HG02623 (cell line): Measurements from ENCODE around the gene LBHD2.

Source experiments
- ATAC-seq: cut with Tn5 transposase; IDR thresholded peaks from one replicate; pipeline ENCODE4 v1.9.1; 2021; ENCODE audit warnings: moderate library complexity; ENCODE audit not compliant: unreplicated experiment

Gene LBHD2

DNA sequence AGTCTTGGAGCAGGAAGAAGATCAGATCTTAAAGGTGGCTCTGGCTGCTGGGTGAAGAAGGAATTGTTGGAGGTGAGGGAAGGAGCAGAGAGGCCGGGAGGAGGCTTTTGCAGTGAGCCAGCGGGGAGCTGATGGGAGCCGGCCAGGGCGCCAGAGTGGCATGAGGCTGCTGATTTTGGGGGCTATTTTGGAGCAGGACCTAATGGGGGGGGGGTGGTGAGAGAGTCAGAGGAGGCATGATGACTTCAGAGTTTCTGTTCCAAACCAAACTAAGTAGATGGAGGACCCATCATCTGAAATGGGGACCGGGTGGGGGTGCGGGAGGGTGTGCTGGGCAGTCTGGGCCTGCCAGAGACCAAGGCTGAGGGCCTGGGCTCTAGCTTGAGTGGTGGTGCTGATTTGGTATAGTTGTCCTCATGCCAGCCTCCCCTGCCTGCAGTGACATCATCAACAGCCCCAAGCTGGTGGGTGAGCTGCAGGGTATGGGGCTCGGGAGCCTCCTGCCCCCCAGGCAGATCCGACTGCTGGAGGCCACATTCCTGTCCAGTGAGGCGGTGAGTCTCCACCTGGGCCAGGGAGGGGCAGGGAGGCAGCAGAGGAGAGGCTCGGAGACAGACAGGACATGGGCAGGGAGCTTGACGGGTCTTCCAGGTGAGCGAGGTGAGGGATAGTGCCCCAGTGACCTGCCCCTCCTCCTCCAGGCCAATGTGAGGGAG lies 45.4 kb downstream of the LBHD2 start:
- no peak for ATAC-seq

DNA sequence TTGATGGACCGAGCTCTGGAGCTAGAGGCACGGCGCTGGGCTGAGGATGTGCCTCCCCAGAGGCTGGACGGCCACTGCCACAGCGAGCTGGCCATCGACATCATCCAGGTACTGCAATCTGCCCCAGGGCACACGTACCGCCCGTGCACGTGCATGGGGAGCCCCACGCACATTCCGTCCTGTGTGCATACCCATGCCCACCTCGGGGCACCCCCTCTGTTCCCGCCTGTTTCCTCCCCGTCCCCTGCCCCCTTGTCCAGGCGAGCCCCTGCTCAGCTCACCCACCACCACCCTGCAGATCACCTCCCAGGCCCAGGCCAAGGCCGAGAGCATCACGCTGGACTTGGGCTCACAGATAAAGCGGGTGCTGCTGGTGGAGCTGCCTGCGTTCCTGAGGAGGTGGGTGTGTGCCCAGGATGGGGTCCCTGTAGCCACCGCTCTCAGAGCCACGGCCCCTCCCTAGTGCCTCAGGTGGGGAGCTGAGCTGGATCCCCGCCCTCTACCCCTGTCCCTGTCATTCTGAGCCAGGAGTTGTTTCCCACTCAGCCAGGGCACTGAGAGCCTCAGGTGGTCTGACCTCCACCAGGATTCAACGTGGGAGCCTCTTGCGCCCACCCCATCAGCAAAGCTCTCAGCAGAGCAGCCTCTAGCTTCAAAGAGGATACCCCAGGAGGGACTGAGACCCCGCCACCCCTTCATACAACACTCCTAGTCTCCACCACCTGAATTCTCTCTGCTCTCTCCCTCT lies 46.2 kb downstream of the LBHD2 start:
- no peak for ATAC-seq

- ATAC-seq: no peak
Observed at GRCh38 chr14:103130965-103131364, 47.0 kb downstream of the LBHD2 start.

DNA sequence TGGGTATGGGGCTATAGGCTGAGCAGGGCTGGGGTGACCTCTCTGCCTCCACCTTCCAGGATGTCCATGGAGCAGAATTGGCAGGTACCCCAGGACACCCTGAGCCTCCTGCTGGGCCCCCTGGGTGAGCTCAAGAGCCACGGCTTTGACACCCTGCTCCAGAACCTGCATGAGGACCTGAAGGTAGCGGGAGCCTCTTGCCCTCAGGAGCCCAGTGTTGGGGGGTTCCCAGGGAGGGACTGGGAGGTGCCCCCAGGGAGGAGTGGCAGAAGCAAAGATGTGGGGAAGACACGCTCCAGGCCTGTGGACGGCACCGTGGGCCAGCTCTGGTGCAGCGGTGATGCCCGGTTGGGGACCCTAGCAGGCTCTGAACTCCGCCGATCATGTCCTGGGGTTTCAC lies 47.6 kb downstream of the LBHD2 start:
- no peak for ATAC-seq

GRCh38 chr14:103132381-103133209 lies 48.6 kb downstream of the LBHD2 start:
- ATAC-seq: no peak

DNA sequence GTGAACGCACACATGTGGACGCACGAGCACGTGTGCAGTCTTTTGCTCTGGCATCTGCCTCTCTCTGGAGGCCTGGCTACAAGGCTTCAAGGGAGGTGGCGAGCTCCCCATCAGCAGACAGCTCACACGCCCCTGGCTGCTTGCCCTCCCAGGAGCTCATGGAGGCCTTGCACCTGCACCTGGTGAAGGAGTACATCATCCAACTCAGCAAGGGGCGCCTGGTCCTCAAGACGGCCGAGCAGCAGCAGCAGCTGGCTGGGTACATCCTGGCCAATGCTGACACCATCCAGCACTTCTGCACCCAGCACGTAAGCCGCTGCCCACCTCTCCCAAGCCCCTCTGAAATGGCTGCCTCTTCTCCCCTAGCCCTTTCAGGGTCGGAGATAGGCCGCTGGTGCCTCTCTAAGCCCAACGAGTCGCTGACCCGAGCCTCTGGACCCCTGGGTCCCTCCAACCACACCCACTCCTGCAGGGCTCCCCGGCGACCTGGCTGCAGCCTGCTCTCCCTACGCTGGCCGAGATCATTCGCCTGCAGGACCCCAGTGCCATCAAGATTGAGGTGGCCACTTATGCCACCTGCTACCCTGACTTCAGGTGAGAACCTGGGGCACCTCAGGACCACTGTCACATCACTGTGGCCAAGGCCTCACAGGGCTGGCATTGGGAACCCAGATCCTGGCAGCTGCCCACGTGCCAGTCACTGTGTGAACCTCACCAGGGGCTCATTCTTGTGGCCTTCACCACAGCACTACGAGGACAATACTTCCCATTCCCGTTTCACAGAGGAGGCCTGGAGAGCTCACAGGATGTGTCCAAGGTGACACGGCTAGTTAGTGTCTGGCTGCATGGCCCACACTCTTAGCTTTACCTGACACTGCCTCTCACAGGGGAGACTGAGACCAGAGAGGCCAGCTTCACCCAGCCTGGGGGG lies 49.5 kb downstream of the LBHD2 start:
- ATAC-seq: no peak

DNA sequence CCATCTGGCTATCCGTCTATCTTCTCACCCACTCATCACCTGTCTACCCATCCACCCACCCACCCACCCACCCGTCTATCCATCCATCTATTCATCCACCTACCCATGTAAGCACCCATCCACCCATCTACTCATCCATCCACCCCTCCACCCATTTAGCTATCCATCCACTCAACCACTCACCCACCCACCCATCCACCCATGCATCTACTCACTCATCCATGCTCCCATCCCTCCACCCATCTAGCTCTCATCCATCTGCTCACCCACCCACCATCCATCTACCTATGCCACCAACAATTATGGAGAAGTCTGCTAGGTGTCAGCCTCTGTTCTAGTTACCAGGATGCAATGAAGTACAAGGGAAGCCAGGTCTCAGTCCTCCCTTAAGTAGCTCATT lies 50.4 kb downstream of the LBHD2 start:
- ATAC-seq: no peak

- no peak for ATAC-seq
Observed at GRCh38 chr14:103134919-103135318, 50.9 kb downstream of the LBHD2 start.

GRCh38 chr14:103135333-103136260 lies 51.6 kb downstream of the LBHD2 start:
- ATAC-seq: no peak

DNA sequence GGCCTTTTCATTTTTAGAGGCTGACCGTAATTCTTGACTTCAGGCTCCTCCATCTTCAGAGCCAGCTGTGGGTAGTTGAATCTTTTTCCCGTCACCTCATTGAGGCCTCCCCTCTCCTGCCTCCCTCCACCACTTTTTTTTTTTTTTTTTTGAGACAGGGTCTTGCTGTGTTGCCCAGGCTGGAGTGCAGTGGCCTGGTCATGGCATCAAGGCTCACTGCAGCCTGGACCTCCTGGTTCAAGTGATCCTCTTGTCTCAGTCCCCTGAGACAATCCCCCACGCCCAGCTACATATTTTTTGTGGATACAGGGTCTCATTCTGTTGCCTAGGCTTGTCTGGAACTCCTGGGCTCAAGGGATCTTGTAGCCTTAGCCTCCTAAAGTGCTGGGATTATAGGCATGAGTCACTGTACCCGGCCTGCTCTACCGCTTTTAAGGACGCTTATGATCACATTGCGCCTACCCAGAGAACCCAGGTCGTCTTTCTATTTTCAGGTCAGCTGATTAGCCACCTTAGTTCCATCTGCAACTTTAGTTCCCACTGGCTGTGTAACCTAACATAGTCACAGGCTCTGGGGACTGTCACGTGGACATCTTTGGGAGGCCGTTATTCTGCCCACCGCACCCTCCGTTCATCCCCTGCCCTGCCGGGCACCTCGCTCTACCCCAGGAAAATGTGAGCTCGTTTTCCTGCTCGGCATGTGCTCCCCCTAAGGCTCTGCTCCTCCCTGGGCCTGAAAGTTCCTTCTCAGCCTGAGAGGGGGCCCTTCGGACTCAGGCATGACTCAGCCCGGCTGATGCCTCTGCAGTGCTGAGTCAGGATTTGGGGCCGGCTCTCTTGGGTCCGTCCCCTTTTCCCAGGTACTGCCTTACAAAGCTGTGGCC lies 52.6 kb downstream of the LBHD2 start:
- ATAC-seq: no peak

DNA sequence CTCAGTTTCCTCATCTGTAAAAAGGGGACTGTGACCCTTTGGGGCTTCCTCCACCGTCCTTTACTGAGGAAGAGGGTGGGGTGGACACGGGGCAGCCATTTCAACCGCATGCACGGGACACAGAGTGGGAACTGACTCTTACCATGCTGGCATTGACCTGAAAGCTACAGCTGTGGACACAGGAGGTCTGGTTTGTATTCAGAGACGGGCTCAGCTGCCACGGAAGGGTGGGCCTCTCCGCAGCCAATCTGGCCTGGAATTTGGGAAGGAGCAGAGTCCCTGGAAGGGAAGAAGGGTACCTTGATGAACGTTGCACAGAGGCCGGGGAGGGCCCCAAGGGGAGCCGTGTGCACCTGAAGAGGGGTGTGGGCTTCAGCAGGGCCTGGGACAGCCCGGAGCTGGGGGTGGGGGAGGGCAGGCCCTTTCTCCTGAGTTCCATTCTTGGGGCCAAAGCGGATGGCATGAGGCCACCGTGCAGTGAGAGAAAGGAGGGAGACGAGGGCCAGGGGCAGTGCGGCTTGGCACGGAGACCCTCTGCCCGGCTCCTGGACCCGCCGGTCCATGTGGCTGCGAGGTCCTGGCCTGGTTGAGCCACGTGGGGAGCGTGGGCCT lies 53.8 kb downstream of the LBHD2 start:
- ATAC-seq: no peak

- no peak for ATAC-seq
Observed at GRCh38 chr14:103138301-103139131, 54.5 kb downstream of the LBHD2 start.

GRCh38 chr14:103139132-103140025 lies 55.4 kb downstream of the LBHD2 start:
- no peak for ATAC-seq
